HepG2 (cell line): ENCODE data around the gene NHLRC3. TPM values are rescaled to one million over a fixed set of nuclear protein-coding genes. Genes with fewer than 3 reads are reported as not detected.
A peak's percentile ranks its signal among the peaks of the same experiment; 100 is the strongest.

ENCODE experiments used
- ATAC-seq: fragments of 200-7000 bp; cut with Tn5 transposase; 3 replicates; pipeline ENCODE4 v1.9.1; 2020; ENCODE audit warnings: mild to moderate bottlenecking, moderate library complexity
- BruUV-seq: library from RNA; stranded (reverse); fragments of 400-500 nt; replicated peaks from 2 replicates; lab custom pipeline; 2021; lab: Mats Ljungman, UMichigan
- CTCF ChIA-PET: fragments of 300-600 bp; formaldehyde crosslinking; extraction: SDS; loops from one replicate; lab custom pipeline; 2021; ENCODE audit warnings: low total read pairs, inconsistent platforms, low intra/inter-chr PET ratio; lab: Yijun Ruan, JAX
- POLR2A ChIA-PET: fragments of 350-600 bp; sonication (Branson Sonifier 250); formaldehyde crosslinking; loops from one replicate; lab custom pipeline; 2020; ENCODE audit warnings: antibody characterized with exemption, inconsistent platforms; lab: Yijun Ruan, JAX
- DNase-seq: peaks from one replicate; pipeline ENCODE4 v3.0.0-alpha.2; 2015; ENCODE audit warnings: low spot score
- FAIRE-seq: peaks from 3 replicates; lab custom pipeline; 2011; peaks lifted over from hg19 to GRCh38; lab: Jason Lieb, UNC
- H2AFZ ChIP-seq: one replicate; pipeline ENCODE4 v1.6.1; 2011; ENCODE audit warnings: low read length, inconsistent platforms
- H3K27ac ChIP-seq: fragments of 300-600 bp; 3 replicates; pipeline ENCODE4 v1.8.0; 2011; ENCODE audit warnings: mixed run types, mild to moderate bottlenecking, mixed read lengths, low read length, inconsistent platforms; ENCODE audit not compliant: insufficient read depth; ENCODE audit errors: extremely low read length
- H3K27me3 ChIP-seq, 2 experiments: fragments of 200-600 bp in 1 of 2; 2 replicates in 1 of 2; 3 replicates in 1 of 2; pipeline versions ENCODE4 v1.6.0 to v1.8.0; 2011; ENCODE audit warnings: low read length in 2 of 2, mild to moderate bottlenecking in 2 of 2, moderate library complexity in 2 of 2, inconsistent platforms in 1 of 2; ENCODE audit not compliant: insufficient read depth in 2 of 2, control insufficient read depth in 1 of 2
- H3K36me3 ChIP-seq, 2 experiments: fragments of 200-600 bp in 1 of 2; replicated peaks in 1 of 2; 2 replicates in 1 of 2; 3 replicates in 1 of 2; pipeline versions ENCODE4 v1.5.1 to v1.8.0; 2011; ENCODE audit warnings: low read length in 2 of 2, inconsistent platforms in 1 of 2; ENCODE audit not compliant: insufficient read depth in 2 of 2, control insufficient read depth in 1 of 2
- H3K4me1 ChIP-seq: 2 replicates; pipeline ENCODE4 v1.5.1; 2012; ENCODE audit warnings: low read length, inconsistent platforms; ENCODE audit not compliant: insufficient read depth
- H3K4me2 ChIP-seq: 2 replicates; pipeline ENCODE4 v1.6.0; 2011; ENCODE audit warnings: low read depth, low read length, inconsistent platforms
- H3K4me3 ChIP-seq, 3 experiments: fragments of 200-600 bp in 1 of 3; sonication (generic), shearing (Covaris generic) in 1 of 3; replicated peaks in 1 of 3; 2 replicates each; pipeline ENCODE4 v1.5.1; 2011 to 2016; ENCODE audit warnings: low read length in 3 of 3, inconsistent platforms in 2 of 3, low read depth in 2 of 3, mild to moderate bottlenecking in 2 of 3, control low read depth in 1 of 3, mixed read lengths in 1 of 3; ENCODE audit not compliant: insufficient read depth in 1 of 3
- H3K79me2 ChIP-seq: one replicate; pipeline ENCODE4 v1.6.1; 2011; ENCODE audit warnings: low read length, inconsistent platforms; ENCODE audit not compliant: insufficient read depth
- H3K9ac ChIP-seq: 2 replicates; pipeline ENCODE4 v1.6.0; 2011; ENCODE audit warnings: mild to moderate bottlenecking, low read depth, low read length, inconsistent platforms; ENCODE audit not compliant: insufficient read depth
- H3K9me3 ChIP-seq: 2 replicates; pipeline ENCODE4 v1.5.1; 2012; ENCODE audit warnings: mild to moderate bottlenecking, low read length
- H4K20me1 ChIP-seq: 2 replicates; pipeline ENCODE4 v1.6.0; 2011; ENCODE audit warnings: inconsistent platforms, mild to moderate bottlenecking, low read length, moderate library complexity; ENCODE audit not compliant: insufficient read depth
- AFF4 ChIP-seq: sonication (generic); formaldehyde crosslinking; IDR thresholded peaks from 2 replicates; pipeline ENCODE4 v1.4.0; 2020; ENCODE audit warnings: missing genetic modification reagents
- EZH2 ChIP-seq: conservative IDR thresholded peaks from 2 replicates; pipeline ENCODE4 v1.6.1; 2012; ENCODE audit warnings: mild to moderate bottlenecking, low read depth, low read length, moderate library complexity
- FOSL2 ChIP-seq: sonication (generic); formaldehyde crosslinking; IDR thresholded peaks from 2 replicates; pipeline ENCODE4 v1.4.0; 2020; ENCODE audit warnings: missing genetic modification reagents
- FOXA1 ChIP-seq, 2 experiments: fragments of 450-650 bp in 1 of 2; sonication (generic) in 1 of 2; formaldehyde crosslinking in 1 of 2; IDR thresholded peaks; 2 replicates each; pipeline versions ENCODE4 v1.4.0 to v1.6.1; 2016 to 2020; ENCODE audit warnings: missing genetic modification reagents in 1 of 2
- KDM3A ChIP-seq: IDR thresholded peaks from 2 replicates; pipeline ENCODE4 v1.6.1; 2018; ENCODE audit warnings: low read depth, missing compliant biosample characterization
- STAG1 ChIP-seq: sonication (generic); formaldehyde crosslinking; IDR thresholded peaks from 2 replicates; pipeline ENCODE4 v1.4.0; 2020; ENCODE audit warnings: missing genetic modification reagents
- ZFP36 ChIP-seq: fragments of 150-350 bp; IDR thresholded peaks from 2 replicates; pipeline ENCODE4 v1.6.1; 2018; ENCODE audit warnings: borderline replicate concordance, low read length, low read depth; ENCODE audit not compliant: partially characterized antibody
- ZFP62 ChIP-seq: sonication (generic); formaldehyde crosslinking; IDR thresholded peaks from 2 replicates; pipeline ENCODE4 v1.4.0; 2020; ENCODE audit warnings: missing genetic modification reagents
- ZFP82 ChIP-seq: sonication (generic); formaldehyde crosslinking; IDR thresholded peaks from 2 replicates; pipeline ENCODE4 v1.5.1; 2020; ENCODE audit warnings: mild to moderate bottlenecking, missing genetic modification reagents, borderline replicate concordance
- ZNF24 ChIP-seq: fragments of 450-650 bp; IDR thresholded peaks from 2 replicates; pipeline ENCODE4 v1.6.1; 2017; ENCODE audit warnings: antibody characterized with exemption, mild to moderate bottlenecking
- WGBS: methylation state at CpG from one replicate; pipeline ENCODE4 v1.1.6; 2017; ENCODE audit warnings: low lambda C conversion rate; 5-methylcytosine and 5-hydroxymethylcytosine counted together
- in situ Hi-C: cut with HindIII; loops from 2 replicates; pipeline ENCODE4 v1.10.0; 2017; ENCODE audit warnings: low pct_unique_long_range_greater_than_20kb; ENCODE audit not compliant: extremely low pct_ligation_motif_present
- intact Hi-C: fragments of 100-400 bp; cut with micrococcal nuclease; formaldehyde crosslinking; loops from one replicate; pipeline ENCODE4 v1.10.0; 2022; ENCODE audit not compliant: unreplicated experiment
- polyA plus RNA-seq, 8 experiments: library from polyadenylated mRNA; depleted of rRNA in 3 of 8; stranded (reverse) in 7 of 8; unstranded in 1 of 8; fragments of >200 nt; fragmentation: Illumina TruSeq in 4 of 8; extraction: Trizol in 4 of 8; gene quantifications; 2 replicates each; pipeline versions ENCODE4 v1.2.1 to v1.2.3, GENCODE V29; 2011 to 2016; ENCODE audit warnings: low read depth in 4 of 8, missing spikeins in 1 of 8, mixed read lengths in 1 of 8; ENCODE audit not compliant: insufficient read depth in 1 of 8
- total RNA-seq, 5 experiments: library from RNA; depleted of rRNA; stranded (reverse); fragments of >200 nt; fragmentation: Illumina TruSeq; extraction: Trizol; gene quantifications; 2 replicates each; pipeline ENCODE4 v1.2.3, GENCODE V29; 2016; ENCODE audit warnings: low read depth in 1 of 5
- TF ChIP-seq, protein P1 (sequence below): IDR thresholded peaks from 2 replicates; pipeline ENCODE4 v1.6.1; 2016; ENCODE audit warnings: missing compliant biosample characterization, missing genetic modification reagents, borderline replicate concordance
- TF ChIP-seq, protein P2 (sequence below): sonication (generic); formaldehyde crosslinking; IDR thresholded peaks from 2 replicates; pipeline ENCODE4 v1.5.0; 2020; ENCODE audit warnings: mild to moderate bottlenecking, missing genetic modification reagents, moderate library complexity

Gene NHLRC3
- total and polyA plus RNA-seq, 2 of the 13 experiments (the other 11 are each of a cell fraction or from before 2014, with no cell fraction given), result 19.9 to 29.8 TPM

- POLR2A ChIA-PET, result interaction anchor here (0.6 to 1.4 kb wide), 2 partner anchors 13 to 607 kb away, joined by 3 read pairs; no protein-coding TSS in a partner anchor
- in situ Hi-C loops, result no loop called here
- TF ChIP-seq, protein P1, sequence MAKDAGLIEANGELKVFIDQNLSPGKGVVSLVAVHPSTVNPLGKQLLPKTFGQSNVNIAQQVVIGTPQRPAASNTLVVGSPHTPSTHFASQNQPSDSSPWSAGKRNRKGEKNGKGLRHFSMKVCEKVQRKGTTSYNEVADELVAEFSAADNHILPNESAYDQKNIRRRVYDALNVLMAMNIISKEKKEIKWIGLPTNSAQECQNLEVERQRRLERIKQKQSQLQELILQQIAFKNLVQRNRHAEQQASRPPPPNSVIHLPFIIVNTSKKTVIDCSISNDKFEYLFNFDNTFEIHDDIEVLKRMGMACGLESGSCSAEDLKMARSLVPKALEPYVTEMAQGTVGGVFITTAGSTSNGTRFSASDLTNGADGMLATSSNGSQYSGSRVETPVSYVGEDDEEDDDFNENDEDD (CRISPR knock-in tag), result no peak
- no peak for TF ChIP-seq EZH2
- TF ChIP-seq, all 625 proteins: peak for 0
- no peaks in the 10 kb centered on the region for H4K20me1 ChIP-seq
- no peaks in the 10 kb centered on the region for H3K79me2 ChIP-seq
- no peak overlapping the region for H3K4me3 ChIP-seq
- H2AFZ ChIP-seq, result no peak overlapping the region
- no peaks in the 10 kb centered on the region for H3K9me3 ChIP-seq
- CTCF ChIA-PET, result no interaction called here
- intact Hi-C loops, result no loop called here
- H3K4me2 ChIP-seq, result no peak overlapping the region
- WGBS, result 96% methylated on average over 3 of the region's 3 CpGs
- FAIRE-seq, result no peak
- ATAC-seq, result no peak
- BruUV-seq, result no TSS peak
- H3K4me1 ChIP-seq, result no peaks in the 10 kb centered on the region
- no peak for DNase-seq
- H3K36me3 ChIP-seq, result no peaks in the 10 kb centered on the region; a peak in 1 of 5 replicates
- no peak overlapping the region for H3K9ac ChIP-seq
- H3K27ac ChIP-seq, result no peak overlapping the region
- H3K27me3 ChIP-seq, result no peaks in the 10 kb centered on the region
Measured at GRCh38 chr13:39049274-39049673, 11.0 kb downstream of the NHLRC3 start.

DNA sequence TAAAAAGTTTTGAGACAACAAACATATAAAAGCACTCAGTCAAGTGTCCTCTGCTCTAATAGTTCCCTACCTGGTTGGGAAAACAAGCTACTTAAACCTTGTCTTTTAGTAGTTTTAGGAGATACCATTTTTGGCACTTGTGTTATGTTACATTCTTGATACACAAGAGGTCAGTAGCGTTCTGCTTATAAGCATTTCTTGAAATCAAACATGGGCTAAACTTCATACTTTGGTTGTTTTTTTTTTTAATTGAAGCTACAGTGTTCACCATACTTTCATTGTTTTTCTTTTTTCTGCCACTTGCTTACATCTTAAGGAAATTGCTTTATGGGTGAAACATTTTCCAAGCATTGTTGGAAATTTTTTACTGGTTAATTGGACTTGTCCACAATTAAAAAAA, 12.9 kb downstream of the NHLRC3 start:
- H3K36me3 ChIP-seq, result no peaks in the 10 kb centered on the region; a peak in 1 of 5 replicates
- ChIA-PET POLR2A (no interaction called here), CTCF (interaction anchor here (1.8 kb wide), 1 partner anchor 565 kb away, joined by 10 read pairs; no protein-coding TSS in a partner anchor)
- no TSS peak for BruUV-seq
- H3K4me1 ChIP-seq, result no peaks in the 10 kb centered on the region
- no peak overlapping the region for H3K4me2 ChIP-seq
- no peaks in the 10 kb centered on the region for H4K20me1 ChIP-seq
- ATAC-seq (no peak), FAIRE-seq (no peak), DNase-seq (peak; percentile 13)
- H3K79me2 ChIP-seq, result no peaks in the 10 kb centered on the region
- no peaks in the 10 kb centered on the region for H3K27me3 ChIP-seq
- no peaks in the 10 kb centered on the region for H3K9me3 ChIP-seq
- intact Hi-C loops, result loop anchor here (1.0 kb wide), 3 partner anchors 212 to 565 kb away; no protein-coding TSS in a partner anchor
- in situ Hi-C loops, result loop anchor here (25.0 kb wide), 1 partner anchor 561 kb away; the partner anchor contains the start of gene LHFPL6
- WGBS, result 94% methylated on average over 1 of the region's 1 CpG
- no peak overlapping the region for H2AFZ ChIP-seq
- no peak overlapping the region for H3K4me3 ChIP-seq
- H3K9ac ChIP-seq, result no peak overlapping the region
- no peak overlapping the region for H3K27ac ChIP-seq
- TF ChIP-seq, protein P2, sequence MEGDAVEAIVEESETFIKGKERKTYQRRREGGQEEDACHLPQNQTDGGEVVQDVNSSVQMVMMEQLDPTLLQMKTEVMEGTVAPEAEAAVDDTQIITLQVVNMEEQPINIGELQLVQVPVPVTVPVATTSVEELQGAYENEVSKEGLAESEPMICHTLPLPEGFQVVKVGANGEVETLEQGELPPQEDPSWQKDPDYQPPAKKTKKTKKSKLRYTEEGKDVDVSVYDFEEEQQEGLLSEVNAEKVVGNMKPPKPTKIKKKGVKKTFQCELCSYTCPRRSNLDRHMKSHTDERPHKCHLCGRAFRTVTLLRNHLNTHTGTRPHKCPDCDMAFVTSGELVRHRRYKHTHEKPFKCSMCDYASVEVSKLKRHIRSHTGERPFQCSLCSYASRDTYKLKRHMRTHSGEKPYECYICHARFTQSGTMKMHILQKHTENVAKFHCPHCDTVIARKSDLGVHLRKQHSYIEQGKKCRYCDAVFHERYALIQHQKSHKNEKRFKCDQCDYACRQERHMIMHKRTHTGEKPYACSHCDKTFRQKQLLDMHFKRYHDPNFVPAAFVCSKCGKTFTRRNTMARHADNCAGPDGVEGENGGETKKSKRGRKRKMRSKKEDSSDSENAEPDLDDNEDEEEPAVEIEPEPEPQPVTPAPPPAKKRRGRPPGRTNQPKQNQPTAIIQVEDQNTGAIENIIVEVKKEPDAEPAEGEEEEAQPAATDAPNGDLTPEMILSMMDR (CRISPR knock-in tag), result peak; percentile 32; the same call in 1 of the 2 replicates
- TF ChIP-seq ZFP36 (no peak), FOSL2 (CRISPR knock-in tag) (no peak), ZNF24 (no peak), KDM3A (no peak), ZFP82 (CRISPR knock-in tag) (no peak), ZFP62 (CRISPR knock-in tag) (no peak), AFF4 (no peak), STAG1 (CRISPR knock-in tag) (peak; percentile 49), FOXA1 (IDR thresholded peaks at IDR 0.05) (no peak), FOXA1 (CRISPR knock-in tag; IDR thresholded peaks at IDR 0.05) (no peak)
